ENCODE measurements around the gene GAB1.

The GAB1 gene

DNA sequence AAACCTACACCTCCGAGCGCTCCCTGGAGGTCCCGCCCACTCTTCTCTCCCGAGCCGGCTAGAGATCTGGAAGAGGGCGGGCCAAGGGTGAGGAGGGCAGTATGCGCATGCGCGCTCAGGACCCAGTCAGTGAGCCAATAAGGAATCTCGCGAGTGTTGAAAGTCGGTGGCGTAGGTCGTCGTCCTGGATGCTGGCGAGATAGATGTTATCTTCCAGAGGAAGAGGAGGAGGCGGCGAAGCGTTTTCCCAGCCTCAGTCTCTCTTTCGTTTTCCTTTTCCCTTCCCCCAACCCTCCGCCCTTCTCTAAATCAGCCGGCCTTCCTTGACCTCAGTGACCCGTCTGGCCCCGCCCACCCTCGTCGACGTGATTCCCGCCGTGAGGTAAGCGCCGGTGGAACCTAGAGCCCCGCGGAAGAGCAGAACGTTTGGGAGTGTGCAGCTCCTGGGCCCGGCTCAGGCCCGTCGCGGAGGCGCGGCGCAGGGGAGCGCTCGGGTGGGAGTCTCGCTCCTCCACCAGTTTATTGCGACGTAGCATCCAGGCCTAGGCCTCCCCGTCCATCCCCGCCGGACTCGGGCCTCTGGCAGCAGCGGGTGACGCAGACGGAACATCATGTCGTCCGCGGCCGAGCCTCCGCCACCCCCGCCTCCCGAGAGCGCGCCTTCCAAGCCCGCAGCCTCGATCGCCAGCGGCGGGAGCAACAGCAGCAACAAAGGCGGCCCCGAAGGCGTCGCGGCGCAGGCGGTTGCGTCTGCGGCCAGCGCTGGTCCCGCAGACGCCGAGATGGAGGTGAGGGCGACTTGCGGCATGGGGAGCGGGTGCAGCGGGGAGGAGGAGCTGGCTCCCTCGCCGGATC is 176.9 kb downstream of the GAB1 start, which contains the start of gene SMARCA5:
TSS of gene SMARCA5 (plus strand) at position 389 of the 855 bp plus-strand sequence. CDS start at position 612, 223 bp downstream.
- TF ChIP-seq, protein P1, sequence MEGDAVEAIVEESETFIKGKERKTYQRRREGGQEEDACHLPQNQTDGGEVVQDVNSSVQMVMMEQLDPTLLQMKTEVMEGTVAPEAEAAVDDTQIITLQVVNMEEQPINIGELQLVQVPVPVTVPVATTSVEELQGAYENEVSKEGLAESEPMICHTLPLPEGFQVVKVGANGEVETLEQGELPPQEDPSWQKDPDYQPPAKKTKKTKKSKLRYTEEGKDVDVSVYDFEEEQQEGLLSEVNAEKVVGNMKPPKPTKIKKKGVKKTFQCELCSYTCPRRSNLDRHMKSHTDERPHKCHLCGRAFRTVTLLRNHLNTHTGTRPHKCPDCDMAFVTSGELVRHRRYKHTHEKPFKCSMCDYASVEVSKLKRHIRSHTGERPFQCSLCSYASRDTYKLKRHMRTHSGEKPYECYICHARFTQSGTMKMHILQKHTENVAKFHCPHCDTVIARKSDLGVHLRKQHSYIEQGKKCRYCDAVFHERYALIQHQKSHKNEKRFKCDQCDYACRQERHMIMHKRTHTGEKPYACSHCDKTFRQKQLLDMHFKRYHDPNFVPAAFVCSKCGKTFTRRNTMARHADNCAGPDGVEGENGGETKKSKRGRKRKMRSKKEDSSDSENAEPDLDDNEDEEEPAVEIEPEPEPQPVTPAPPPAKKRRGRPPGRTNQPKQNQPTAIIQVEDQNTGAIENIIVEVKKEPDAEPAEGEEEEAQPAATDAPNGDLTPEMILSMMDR (IDR thresholded peaks at IDR 0.05): no peak
- no peak for TF ChIP-seq ZFX (IDR thresholded peaks at IDR 0.05; ENCODE audit: borderline replicate concordance)
- H3K27ac ChIP-seq: peak within 1 kb of the TSS; percentile 96

DNA sequence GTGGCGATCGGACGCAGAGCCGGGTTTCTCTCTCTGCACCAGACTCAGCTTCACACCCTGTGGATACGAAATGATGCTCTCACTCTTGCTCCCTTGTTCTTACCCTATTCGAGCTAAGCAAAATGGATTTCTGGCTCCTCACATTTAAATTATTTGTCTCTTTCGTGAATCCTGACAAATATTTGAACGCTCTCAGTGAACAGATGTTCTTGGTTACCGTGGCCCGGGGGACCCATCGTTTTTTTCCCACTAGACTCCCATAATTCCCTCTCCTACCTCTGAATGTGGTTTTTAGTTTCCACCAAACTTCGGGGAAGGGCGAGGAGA is 177.5 kb downstream of the GAB1 start:
- TF ChIP-seq ZFX (IDR thresholded peaks at IDR 0.05; ENCODE audit: borderline replicate concordance): no peak
- TF ChIP-seq, protein P1 (IDR thresholded peaks at IDR 0.05): no peak
- H3K27ac ChIP-seq: peak overlapping the region; percentile 96

DNA sequence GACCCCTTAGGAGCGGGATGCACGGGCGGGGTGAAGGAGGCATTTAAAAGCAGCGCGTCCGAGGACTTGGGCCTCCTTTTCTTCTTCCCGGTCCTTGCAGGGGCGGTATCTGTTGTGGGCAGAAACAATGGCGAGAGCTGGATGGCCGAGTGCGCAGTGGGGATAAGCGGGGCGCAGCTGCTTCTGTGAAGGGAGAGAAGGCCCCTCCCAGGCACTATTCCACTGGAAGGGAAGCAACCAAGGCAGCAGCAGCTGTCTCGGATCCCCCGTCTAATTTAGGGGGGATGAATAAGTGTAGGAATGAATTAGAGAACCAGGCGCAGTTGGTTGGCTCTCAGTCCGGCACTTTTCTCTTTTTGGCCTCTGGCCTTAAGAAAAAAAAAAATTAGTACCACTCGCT is 177.8 kb downstream of the GAB1 start:
- TF ChIP-seq, protein P1 (IDR thresholded peaks at IDR 0.05): no peak
- TF ChIP-seq ZFX (IDR thresholded peaks at IDR 0.05; ENCODE audit: borderline replicate concordance): no peak
- peak overlapping the region; percentile 96 for H3K27ac ChIP-seq

DNA sequence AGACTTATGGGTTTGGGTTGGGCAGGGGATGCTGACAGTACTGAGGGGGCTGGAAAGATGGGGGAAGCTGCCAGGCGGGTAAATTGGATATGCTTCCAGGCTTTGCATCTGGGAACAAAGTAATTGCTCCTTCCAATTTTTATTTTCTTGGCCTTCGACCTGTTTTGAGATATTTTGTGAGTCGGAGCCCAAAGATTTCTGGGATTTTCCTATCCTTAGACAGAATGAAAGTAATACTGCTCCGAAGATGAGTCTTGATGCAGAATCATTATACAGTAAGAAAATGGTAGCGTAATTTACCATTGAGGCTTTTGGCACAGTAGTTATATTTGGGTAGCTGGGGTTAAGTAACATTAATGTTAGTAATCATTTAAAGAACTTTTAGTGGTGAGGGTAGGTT is 178.2 kb downstream of the GAB1 start:
- TF ChIP-seq, protein P1 (IDR thresholded peaks at IDR 0.05): no peak
- no peak for TF ChIP-seq ZFX (IDR thresholded peaks at IDR 0.05; ENCODE audit: borderline replicate concordance)
- peak overlapping the region; percentile 96 for H3K27ac ChIP-seq

DNA sequence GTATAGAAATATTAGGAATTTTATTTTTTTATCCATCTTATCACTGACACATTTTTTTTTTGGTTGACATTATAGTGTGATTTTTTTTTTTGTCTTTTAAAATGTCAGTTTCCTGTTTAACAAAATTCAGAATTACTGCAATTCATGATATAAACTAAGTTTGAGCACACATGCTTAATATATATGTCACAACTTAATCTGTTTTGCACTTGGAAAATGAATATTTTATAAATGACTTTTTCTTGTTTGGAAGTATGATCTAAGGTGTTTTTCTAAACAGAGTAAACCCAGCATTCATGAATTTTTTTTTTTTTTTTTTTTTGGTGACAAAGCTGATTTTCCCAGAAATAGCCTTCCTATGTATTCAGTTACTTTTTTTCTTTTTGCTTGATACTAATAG is 179.2 kb downstream of the GAB1 start:
- no peak overlapping the region for H3K27ac ChIP-seq
- TF ChIP-seq ZFX (IDR thresholded peaks at IDR 0.05; ENCODE audit: borderline replicate concordance): no peak
- TF ChIP-seq, protein P1 (IDR thresholded peaks at IDR 0.05): no peak

DNA sequence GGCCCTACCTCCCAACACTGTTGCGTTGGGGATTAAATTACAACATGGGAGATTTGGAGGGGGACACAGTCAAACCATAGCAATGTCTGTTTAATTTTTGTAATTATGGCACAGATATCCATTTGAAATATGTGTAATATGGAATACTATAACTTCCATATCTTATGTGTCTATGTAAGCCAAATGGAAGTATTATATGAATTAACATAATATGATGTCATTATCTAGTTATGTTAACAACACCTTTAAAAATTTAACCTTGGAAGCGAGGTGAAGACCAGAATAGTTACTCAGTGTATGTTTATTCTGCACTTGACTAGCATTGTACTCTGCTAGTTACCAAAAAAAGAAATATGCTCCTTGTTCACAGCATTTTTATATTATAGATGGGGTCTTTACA is 181.1 kb downstream of the GAB1 start:
- TF ChIP-seq, protein P1 (IDR thresholded peaks at IDR 0.05): no peak
- no peak for TF ChIP-seq ZFX (IDR thresholded peaks at IDR 0.05; ENCODE audit: borderline replicate concordance)
- H3K27ac ChIP-seq: no peak overlapping the region

Measured in 22Rv1 (cell line).